HL-60 (cell line): Measurements from ENCODE around the gene GPC5.
"Not testable (repeated sequence)": the region's sequence is repeated elsewhere in the genome, so short reads cannot be mapped to it uniquely, and the experiment has no call there.

Experiments used
- DNase-seq, 2 experiments: peaks; one replicate each; pipeline ENCODE4 v3.0.0-alpha.2; 2010 to 2020; ENCODE audit warnings: low read depth in 1 of 2, low spot score in 1 of 2
- H3K27ac ChIP-seq: fragments of 250-450 bp; sonication (Bioruptor Pico); replicated peaks from 2 replicates; pipeline ENCODE4 v1.5.1; 2020; ENCODE audit warnings: mild to moderate bottlenecking, moderate library complexity
- H3K27me3 ChIP-seq: fragments of 250-450 bp; sonication (Bioruptor Pico); 2 replicates; pipeline ENCODE4 v1.5.1; 2021; ENCODE audit warnings: mild to moderate bottlenecking, moderate library complexity; ENCODE audit not compliant: insufficient read depth, poor library complexity, severe bottlenecking
- H3K4me3 ChIP-seq: replicated peaks from 2 replicates; pipeline ENCODE4 v1.5.1; 2011; ENCODE audit warnings: mild to moderate bottlenecking, control low read depth, low read length; ENCODE audit not compliant: insufficient read depth
- GABPA ChIP-seq: IDR thresholded peaks from 2 replicates; pipeline ENCODE4 v1.6.1; 2012; ENCODE audit warnings: low read depth
- POLR2AphosphoS5 ChIP-seq: IDR thresholded peaks from 2 replicates; pipeline ENCODE4 v1.6.1; 2012; ENCODE audit warnings: low read depth
- SPI1 ChIP-seq: IDR thresholded peaks from 2 replicates; pipeline ENCODE4 v1.6.1; 2012; ENCODE audit warnings: low read depth, mild to moderate bottlenecking, borderline replicate concordance
- TF ChIP-seq, protein P1 (sequence below): IDR thresholded peaks from one replicate; pipeline ENCODE4 v1.5.1; 2011; ENCODE audit warnings: low read length, control low read depth, inconsistent platforms; ENCODE audit not compliant: insufficient read depth
- TF ChIP-seq, protein P2 (sequence below): IDR thresholded peaks from 2 replicates; pipeline ENCODE4 v1.6.1; 2012; ENCODE audit warnings: low read depth; ENCODE audit not compliant: insufficient replicate concordance

The GPC5 gene

DNA sequence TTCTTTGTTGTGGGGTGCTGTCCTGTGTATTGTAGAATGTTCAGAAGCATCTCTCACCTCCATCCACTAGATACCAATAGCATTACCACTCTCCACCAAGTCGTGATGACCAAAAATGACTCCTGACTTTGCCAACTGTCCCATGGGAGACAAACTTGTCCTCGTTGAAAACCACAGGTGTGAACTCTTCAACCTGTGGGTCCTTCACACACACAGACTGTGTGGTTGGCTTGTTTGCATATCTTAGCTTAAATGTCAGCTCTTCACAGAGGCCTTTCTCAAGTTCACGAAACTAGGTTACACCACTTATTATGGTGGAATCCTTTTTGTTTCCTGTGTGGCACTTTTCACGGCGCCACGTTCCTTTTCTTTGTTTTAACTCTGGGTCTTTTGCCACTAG, 6.8 kb downstream of the GPC5 start:
- DNase-seq = no peak
- no peak overlapping the region for H3K4me3 ChIP-seq
- H3K27me3 ChIP-seq = peaks cover 12% of the 10 kb centered on the region
- H3K27ac ChIP-seq = no peak overlapping the region
- TF ChIP-seq, protein P1, sequence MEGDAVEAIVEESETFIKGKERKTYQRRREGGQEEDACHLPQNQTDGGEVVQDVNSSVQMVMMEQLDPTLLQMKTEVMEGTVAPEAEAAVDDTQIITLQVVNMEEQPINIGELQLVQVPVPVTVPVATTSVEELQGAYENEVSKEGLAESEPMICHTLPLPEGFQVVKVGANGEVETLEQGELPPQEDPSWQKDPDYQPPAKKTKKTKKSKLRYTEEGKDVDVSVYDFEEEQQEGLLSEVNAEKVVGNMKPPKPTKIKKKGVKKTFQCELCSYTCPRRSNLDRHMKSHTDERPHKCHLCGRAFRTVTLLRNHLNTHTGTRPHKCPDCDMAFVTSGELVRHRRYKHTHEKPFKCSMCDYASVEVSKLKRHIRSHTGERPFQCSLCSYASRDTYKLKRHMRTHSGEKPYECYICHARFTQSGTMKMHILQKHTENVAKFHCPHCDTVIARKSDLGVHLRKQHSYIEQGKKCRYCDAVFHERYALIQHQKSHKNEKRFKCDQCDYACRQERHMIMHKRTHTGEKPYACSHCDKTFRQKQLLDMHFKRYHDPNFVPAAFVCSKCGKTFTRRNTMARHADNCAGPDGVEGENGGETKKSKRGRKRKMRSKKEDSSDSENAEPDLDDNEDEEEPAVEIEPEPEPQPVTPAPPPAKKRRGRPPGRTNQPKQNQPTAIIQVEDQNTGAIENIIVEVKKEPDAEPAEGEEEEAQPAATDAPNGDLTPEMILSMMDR = no peak
- TF ChIP-seq POLR2AphosphoS5 (no peak), SPI1 (no peak), GABPA (no peak)

DNA sequence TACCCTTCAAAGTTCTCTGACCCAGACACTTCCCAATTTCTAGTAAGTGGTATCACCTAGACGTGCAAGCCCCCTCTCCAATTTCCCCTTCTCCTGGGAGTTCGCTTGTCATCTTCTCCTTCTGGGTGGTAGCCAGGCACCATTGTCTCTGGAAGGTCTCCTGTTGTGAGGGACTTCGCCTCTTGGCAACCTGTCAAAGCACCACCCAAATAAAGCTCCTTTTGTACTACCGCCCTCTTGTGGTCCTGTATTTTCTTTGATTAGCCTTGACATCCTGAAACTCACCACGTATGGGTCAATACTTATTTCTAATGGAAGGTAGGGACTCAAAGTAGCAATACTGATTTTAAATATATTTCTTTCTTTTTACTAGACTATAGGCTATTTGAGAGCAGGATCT, 8.2 kb downstream of the GPC5 start:
- Histone ChIP-seq H3K4me3 (no peak overlapping the region), H3K27me3 (peaks cover 5% of the 10 kb centered on the region), H3K27ac (no peak overlapping the region)
- TF ChIP-seq SPI1 = no peak
- no peak for TF ChIP-seq GABPA
- TF ChIP-seq, protein P1 = peak; percentile 25
- TF ChIP-seq POLR2AphosphoS5 = no peak
- TF ChIP-seq, protein P2, sequence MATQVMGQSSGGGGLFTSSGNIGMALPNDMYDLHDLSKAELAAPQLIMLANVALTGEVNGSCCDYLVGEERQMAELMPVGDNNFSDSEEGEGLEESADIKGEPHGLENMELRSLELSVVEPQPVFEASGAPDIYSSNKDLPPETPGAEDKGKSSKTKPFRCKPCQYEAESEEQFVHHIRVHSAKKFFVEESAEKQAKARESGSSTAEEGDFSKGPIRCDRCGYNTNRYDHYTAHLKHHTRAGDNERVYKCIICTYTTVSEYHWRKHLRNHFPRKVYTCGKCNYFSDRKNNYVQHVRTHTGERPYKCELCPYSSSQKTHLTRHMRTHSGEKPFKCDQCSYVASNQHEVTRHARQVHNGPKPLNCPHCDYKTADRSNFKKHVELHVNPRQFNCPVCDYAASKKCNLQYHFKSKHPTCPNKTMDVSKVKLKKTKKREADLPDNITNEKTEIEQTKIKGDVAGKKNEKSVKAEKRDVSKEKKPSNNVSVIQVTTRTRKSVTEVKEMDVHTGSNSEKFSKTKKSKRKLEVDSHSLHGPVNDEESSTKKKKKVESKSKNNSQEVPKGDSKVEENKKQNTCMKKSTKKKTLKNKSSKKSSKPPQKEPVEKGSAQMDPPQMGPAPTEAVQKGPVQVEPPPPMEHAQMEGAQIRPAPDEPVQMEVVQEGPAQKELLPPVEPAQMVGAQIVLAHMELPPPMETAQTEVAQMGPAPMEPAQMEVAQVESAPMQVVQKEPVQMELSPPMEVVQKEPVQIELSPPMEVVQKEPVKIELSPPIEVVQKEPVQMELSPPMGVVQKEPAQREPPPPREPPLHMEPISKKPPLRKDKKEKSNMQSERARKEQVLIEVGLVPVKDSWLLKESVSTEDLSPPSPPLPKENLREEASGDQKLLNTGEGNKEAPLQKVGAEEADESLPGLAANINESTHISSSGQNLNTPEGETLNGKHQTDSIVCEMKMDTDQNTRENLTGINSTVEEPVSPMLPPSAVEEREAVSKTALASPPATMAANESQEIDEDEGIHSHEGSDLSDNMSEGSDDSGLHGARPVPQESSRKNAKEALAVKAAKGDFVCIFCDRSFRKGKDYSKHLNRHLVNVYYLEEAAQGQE = no peak
- peak; percentile 15 to 45 for DNase-seq

- no peak for TF ChIP-seq SPI1
- Histone ChIP-seq H3K4me3 (no peak overlapping the region), H3K27ac (no peak overlapping the region)
Observed at GRCh38 chr13:91408971-91409370, 10.6 kb downstream of the GPC5 start.

GRCh38 chr13:91416579-91416978, 18.2 kb downstream of the GPC5 start:
- DNase-seq, H3K27ac ChIP-seq, H3K4me3 ChIP-seq, H3K27me3 ChIP-seq: not testable (repeated sequence)

More at GRCh38 chr13:91408971-91409370, 10.6 kb downstream of the GPC5 start:
- no peak for DNase-seq
- peaks cover 5% of the 10 kb centered on the region for H3K27me3 ChIP-seq

DNA sequence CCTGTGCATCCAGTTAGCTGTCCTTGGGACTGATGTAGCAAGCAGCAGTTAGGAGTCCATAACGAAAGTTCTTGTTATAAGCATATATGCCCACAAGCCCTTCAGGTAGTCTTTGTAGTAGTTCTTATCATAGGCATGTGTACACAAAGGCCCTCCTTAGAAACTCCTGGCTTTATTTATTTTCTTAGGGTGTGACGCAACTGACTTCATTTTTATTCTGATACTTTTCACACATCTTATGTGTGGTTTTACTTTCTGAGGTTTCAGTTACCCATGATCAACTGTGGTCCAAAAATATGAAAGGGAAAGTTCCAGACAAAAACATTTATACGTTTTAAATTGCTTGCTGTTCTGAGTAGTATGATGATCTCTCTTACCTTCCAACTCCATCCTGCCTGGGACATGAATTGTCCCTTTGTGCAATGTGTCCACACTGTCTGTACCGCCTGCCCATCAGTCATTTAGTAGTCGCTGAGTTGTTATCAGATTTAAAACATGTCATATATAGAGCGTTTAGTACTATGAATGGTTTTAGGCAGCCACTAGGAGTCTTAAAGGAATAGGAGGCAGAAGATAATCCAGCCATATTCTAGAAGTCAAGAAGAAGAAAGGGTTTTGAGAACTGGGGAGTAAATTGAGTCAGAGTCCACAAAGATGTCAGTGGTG, 19.4 kb downstream of the GPC5 start:
- no peak overlapping the region for H3K27ac ChIP-seq
- TF ChIP-seq, protein P1 = no peak
- TF ChIP-seq GABPA (no peak), POLR2AphosphoS5 (no peak), SPI1 (no peak)
- TF ChIP-seq, protein P2 = no peak
- no peak overlapping the region for H3K4me3 ChIP-seq
- peaks cover 7% of the 10 kb centered on the region for H3K27me3 ChIP-seq
- no peak for DNase-seq
